Gastrocnemius medialis (tissue), 4 donors: ENCODE results near the gene FRRS1L. TPM values are rescaled to one million over a fixed set of nuclear protein-coding genes. Genes with fewer than 3 reads are reported as not detected.
"Not testable (repeated sequence)": the region's sequence is repeated elsewhere in the genome, so short reads cannot be mapped to it uniquely, and the experiment has no call there.

ENCODE experiments used
- ATAC-seq, 2 donors: fragments of 150-250 bp; one replicate each; pipeline ENCODE4 v1.9.1; 2016
- DNase-seq, 2 donors: peaks; one replicate each; pipeline ENCODE4 v3.0.0-alpha.2; 2019
- H3K27ac ChIP-seq, 4 donors: fragments of 200-600 bp; sonication (generic); 1 replicate in 1 of 4; 2 replicates in 3 of 4; pipeline ENCODE4 v1.5.1; 2016 to 2018; ENCODE audit warnings: mild to moderate bottlenecking in 2 of 4, moderate library complexity in 1 of 4
- H3K27me3 ChIP-seq, 3 donors: fragments of 200-600 bp; sonication (generic) in 2 of 3; 1 replicate in 1 of 3; 2 replicates in 2 of 3; pipeline versions ENCODE4 v1.5.1 to v1.6.0; 2016 to 2019; ENCODE audit warnings: mild to moderate bottlenecking in 1 of 3, moderate library complexity in 1 of 3
- H3K36me3 ChIP-seq, 2 donors: fragments of 200-600 bp; sonication (generic) in 1 of 2; one replicate each; pipeline ENCODE4 v1.5.1; 2017 to 2018
- H3K4me1 ChIP-seq, 2 donors: fragments of 200-600 bp; sonication (generic) in 1 of 2; one replicate each; pipeline ENCODE4 v1.5.1; 2016 to 2017; ENCODE audit warnings: mild to moderate bottlenecking in 2 of 2
- H3K4me3 ChIP-seq, 4 donors: fragments of 200-600 bp; sonication (generic) in 3 of 4; 1 replicate in 1 of 4; 2 replicates in 3 of 4; pipeline ENCODE4 v1.5.1; 2016 to 2019; ENCODE audit warnings: mild to moderate bottlenecking in 2 of 4
- H3K9me3 ChIP-seq, 3 donors: fragments of 200-600 bp; sonication (generic) in 2 of 3; 1 replicate in 1 of 3; 2 replicates in 2 of 3; pipeline ENCODE4 v1.5.1; 2016 to 2019
- CTCF ChIP-seq, 5 experiments: fragments of 450-650 bp in 3 of 5; fragments of 200-600 bp in 2 of 5; sonication (generic) in 2 of 5; IDR thresholded peaks in 4 of 5; conservative IDR thresholded peaks in 1 of 5; 1 replicate in 4 of 5; 2 replicates in 1 of 5; pipeline ENCODE4 v1.5.1; 2016 to 2019; ENCODE audit warnings: antibody characterized with exemption in 5 of 5, mild to moderate bottlenecking in 3 of 5, moderate library complexity in 3 of 5
- POLR2A ChIP-seq, 2 donors: fragments of 450-650 bp; IDR thresholded peaks; one replicate each; pipeline ENCODE4 v1.6.1; 2017; ENCODE audit warnings: antibody characterized with exemption in 2 of 2, mild to moderate bottlenecking in 2 of 2, moderate library complexity in 2 of 2
- in situ Hi-C, 4 donors: fragments of 200-750 bp; cut with MboI; loops; one replicate each; pipeline versions ENCODE4 v1.15.0 to v1.8.0; 2017; ENCODE audit warnings: low sequenced_read_pairs in 4 of 4
- intact Hi-C: fragments of 100-400 bp; cut with DNase I; formaldehyde crosslinking; loops from one replicate; pipeline ENCODE4 v1.15.1; 2023; ENCODE audit warnings: low total_unique reads
- total RNA-seq, 4 donors: library from RNA; depleted of rRNA; stranded (reverse); fragments of >200 nt; gene quantifications; one replicate each; pipeline versions ENCODE4 v1.1.0 to v1.2.3, GENCODE V29; 2016

Gene FRRS1L
- total RNA-seq, 4 donors from 2014 or later: 0.02 TPM; not detected in 3

GRCh38 chr9:109133533-109133932 lies 33.5 kb downstream of the FRRS1L start:
- H3K27me3 ChIP-seq: no peaks in the 10 kb centered on the region
- no peaks in the 10 kb centered on the region for H3K36me3 ChIP-seq
- no peaks in the 10 kb centered on the region for H3K9me3 ChIP-seq
- DNase-seq (no peak), ATAC-seq (no peak)
- H3K4me3 ChIP-seq: no peak overlapping the region
- in situ Hi-C loops (no loop called here), intact Hi-C loops (no loop called here)
- TF ChIP-seq CTCF (IDR thresholded peaks at IDR 0.05 in 4 of 5, conservative IDR thresholded peaks at IDR 0.05 in 1 of 5) (no peak), POLR2A (IDR thresholded peaks at IDR 0.05) (no peak)
- H3K4me1 ChIP-seq: no peaks in the 10 kb centered on the region
- H3K27ac ChIP-seq: no peak overlapping the region

GRCh38 chr9:109132567-109133021 lies 34.5 kb downstream of the FRRS1L start:
- Histone ChIP-seq H3K27ac (no peak overlapping the region), H3K27me3 (no peaks in the 10 kb centered on the region), H3K9me3 (no peaks in the 10 kb centered on the region), H3K4me3 (no peak overlapping the region), H3K4me1 (no peaks in the 10 kb centered on the region), H3K36me3 (no peaks in the 10 kb centered on the region)
- in situ Hi-C loops (no loop called here), intact Hi-C loops (no loop called here)
- DNase-seq (no peak), ATAC-seq (no peak)
- TF ChIP-seq CTCF (IDR thresholded peaks at IDR 0.05 in 4 of 5, conservative IDR thresholded peaks at IDR 0.05 in 1 of 5): no peak
- no peak for TF ChIP-seq POLR2A (IDR thresholded peaks at IDR 0.05)

GRCh38 chr9:109129470-109130197 lies 37.4 kb downstream of the FRRS1L start:
- Histone ChIP-seq H3K4me1 (no peaks in the 10 kb centered on the region), H3K4me3 (no peak overlapping the region), H3K36me3 (no peaks in the 10 kb centered on the region), H3K27me3 (no peaks in the 10 kb centered on the region), H3K27ac (no peak overlapping the region), H3K9me3 (no peaks in the 10 kb centered on the region)
- no peak for ATAC-seq
- in situ Hi-C loops: loop anchor here in 1 of 4 donors (10.0 kb wide), 1 partner anchor 115 kb away; the partner anchor contains the start of gene CTNNAL1
- DNase-seq: no peak
- TF ChIP-seq CTCF (IDR thresholded peaks at IDR 0.05 in 4 of 5, conservative IDR thresholded peaks at IDR 0.05 in 1 of 5): no peak
- TF ChIP-seq POLR2A (IDR thresholded peaks at IDR 0.05): no peak
- intact Hi-C loops: no loop called here

GRCh38 chr9:109126671-109127070 lies 40.4 kb downstream of the FRRS1L start:
- intact Hi-C loops, H3K9me3 ChIP-seq, H3K27ac ChIP-seq, H3K4me1 ChIP-seq, H3K27me3 ChIP-seq, ATAC-seq, H3K4me3 ChIP-seq, DNase-seq, H3K36me3 ChIP-seq: not testable (repeated sequence)
- in situ Hi-C loops: loop anchor here in 1 of 4 donors (10.0 kb wide), 1 partner anchor 112 kb away; the partner anchor contains the start of gene CTNNAL1

- H3K36me3 ChIP-seq: no peaks in the 10 kb centered on the region
- TF ChIP-seq CTCF (IDR thresholded peaks at IDR 0.05 in 4 of 5, conservative IDR thresholded peaks at IDR 0.05 in 1 of 5): no peak
- no peak for TF ChIP-seq POLR2A (IDR thresholded peaks at IDR 0.05)
- DNase-seq (no peak), ATAC-seq (no peak)
- H3K27ac ChIP-seq: no peak overlapping the region
- no peaks in the 10 kb centered on the region for H3K9me3 ChIP-seq
- in situ Hi-C loops (loop anchor here in 2 of 4 donors (10.0 to 25.0 kb wide), 2 partner anchors 109 to 1837 kb away; partner anchors contain the start of genes CTNNAL1 (in 1 of the 2) and RAD23B (in 1 of the 2)), intact Hi-C loops (loop anchor here (5.0 kb wide), 1 partner anchor 192 kb away; the partner anchor contains the start of genes ABITRAM and ELP1)
- no peak overlapping the region for H3K4me3 ChIP-seq
- H3K27me3 ChIP-seq: no peaks in the 10 kb centered on the region
- peaks cover 5% of the 10 kb centered on the region in 2 donors for H3K4me1 ChIP-seq
Observed at GRCh38 chr9:109124121-109124520, 42.9 kb downstream of the FRRS1L start.
